ENCODE results near the gene MED13. TPM values are rescaled to one million over a fixed set of nuclear protein-coding genes. Genes with fewer than 3 reads are reported as not detected.

MED13 gene
- total and polyA plus RNA-seq, 2 experiments from 2014 or later = 4.6 to 51.6 TPM

- no peaks in the 10 kb centered on the region for H3K36me3 ChIP-seq (ENCODE audit: low read depth)
- H3K9me2 ChIP-seq (ENCODE audit: insufficient read depth) = no peaks in the 10 kb centered on the region
Observed at GRCh38 chr17:62089334-62089733, 24.3 kb upstream of the MED13 start.

GRCh38 chr17:62086737-62087136, 21.7 kb upstream of the MED13 start:
- no peak overlapping the region for H3K4me2 ChIP-seq (ENCODE audit: unreplicated experiment)
- no peaks in the 10 kb centered on the region for H3K27me3 ChIP-seq (replicated peaks; ENCODE audit: insufficient read depth)
- no peak overlapping the region for H3K4me3 ChIP-seq
- DNase-seq = no peak
- H3K79me2 ChIP-seq (ENCODE audit: insufficient read depth) = no peaks in the 10 kb centered on the region
- in situ Hi-C loops (cut with MboI) = no loop called here
- 74 to 75% methylated on average over 2 of the region's 2 CpGs for WGBS, 2 experiments (ENCODE audit: low coverage in 1 of 2, low lambda C conversion rate in 2 of 2, missing lambda C conversion rate in 2 of 2)
- H3K9me2 ChIP-seq (ENCODE audit: insufficient read depth) = no peaks in the 10 kb centered on the region
- no peak overlapping the region for H3K9ac ChIP-seq
- H3K4me1 ChIP-seq (ENCODE audit: insufficient read depth) = peaks cover 13% of the 10 kb centered on the region
- no peaks in the 10 kb centered on the region for H4K20me1 ChIP-seq (ENCODE audit: insufficient read depth)
- H3F3A ChIP-seq (ENCODE audit: insufficient read depth) = peaks cover 21% of the 10 kb centered on the region; the same call in 1 of the 2 replicates
- TF ChIP-seq EZH2phosphoT487 (IDR thresholded peaks at IDR 0.05; ENCODE audit: insufficient read depth, low read depth) (no peak), EZH2 (IDR thresholded peaks at IDR 0.05; ENCODE audit: insufficient read depth, poor library complexity, severe bottlenecking) (no peak)
- H3K36me3 ChIP-seq (ENCODE audit: low read depth) = no peaks in the 10 kb centered on the region
- no peaks in the 10 kb centered on the region for H3K9me3 ChIP-seq (ENCODE audit: low read depth)
- H3K27ac ChIP-seq = no peak overlapping the region
- H2AFZ ChIP-seq = no peak overlapping the region

More at GRCh38 chr17:62089334-62089733, 24.3 kb upstream of the MED13 start:
- Histone ChIP-seq H4K20me1 (ENCODE audit: insufficient read depth) (no peaks in the 10 kb centered on the region), H3K9ac (no peak overlapping the region), H3K4me2 (ENCODE audit: unreplicated experiment) (no peak overlapping the region), H3K4me3 (no peak overlapping the region), H3F3A (ENCODE audit: insufficient read depth) (peaks cover 36% of the 10 kb centered on the region), H2AFZ (no peak overlapping the region), H3K4me1 (ENCODE audit: insufficient read depth) (peaks cover 27% of the 10 kb centered on the region), H3K79me2 (ENCODE audit: insufficient read depth) (no peaks in the 10 kb centered on the region), H3K27me3 (replicated peaks; ENCODE audit: insufficient read depth) (no peaks in the 10 kb centered on the region), H3K27ac (no peak overlapping the region), H3K9me3 (ENCODE audit: low read depth) (no peaks in the 10 kb centered on the region)
- in situ Hi-C loops (cut with MboI) = no loop called here
- TF ChIP-seq EZH2phosphoT487 (IDR thresholded peaks at IDR 0.05; ENCODE audit: insufficient read depth, low read depth) = no peak
- TF ChIP-seq EZH2 (IDR thresholded peaks at IDR 0.05; ENCODE audit: insufficient read depth, poor library complexity, severe bottlenecking) = no peak
- WGBS, 2 experiments (ENCODE audit: low coverage in 1 of 2, low lambda C conversion rate in 2 of 2, missing lambda C conversion rate in 2 of 2) = 71 to 82% methylated on average over 3 of the region's 3 CpGs
- DNase-seq = no peak

- peak overlapping the region; percentile 50 for H3K4me2 ChIP-seq (ENCODE audit: unreplicated experiment)
- H3K79me2 ChIP-seq (ENCODE audit: insufficient read depth) = no peaks in the 10 kb centered on the region
- H3K9me3 ChIP-seq (ENCODE audit: low read depth) = no peaks in the 10 kb centered on the region
- H2AFZ ChIP-seq = peak overlapping the region; percentile 38; the same call in 1 of the 2 replicates
- no peak for TF ChIP-seq EZH2 (IDR thresholded peaks at IDR 0.05; ENCODE audit: insufficient read depth, poor library complexity, severe bottlenecking)
- TF ChIP-seq EZH2phosphoT487 (IDR thresholded peaks at IDR 0.05; ENCODE audit: insufficient read depth, low read depth) = no peak
- H4K20me1 ChIP-seq (ENCODE audit: insufficient read depth) = no peaks in the 10 kb centered on the region
- H3K27ac ChIP-seq = peak overlapping the region; percentile 45
- peaks cover 21% of the 10 kb centered on the region; the same call in 1 of the 2 replicates for H3F3A ChIP-seq (ENCODE audit: insufficient read depth)
- H3K27me3 ChIP-seq (replicated peaks; ENCODE audit: insufficient read depth) = no peaks in the 10 kb centered on the region
- no peaks in the 10 kb centered on the region for H3K9me2 ChIP-seq (ENCODE audit: insufficient read depth)
- H3K36me3 ChIP-seq (ENCODE audit: low read depth) = no peaks in the 10 kb centered on the region
- H3K9ac ChIP-seq = no peak overlapping the region
- in situ Hi-C loops (cut with MboI) = no loop called here
- no peak overlapping the region for H3K4me3 ChIP-seq
- peaks cover 13% of the 10 kb centered on the region for H3K4me1 ChIP-seq (ENCODE audit: insufficient read depth)
- peak; percentile 86 for DNase-seq
- 35 to 40% methylated on average over 7 of the region's 7 CpGs for WGBS, 2 experiments (ENCODE audit: low coverage in 1 of 2, low lambda C conversion rate in 2 of 2, missing lambda C conversion rate in 2 of 2)
Observed at GRCh38 chr17:62085511-62086408, 20.7 kb upstream of the MED13 start.

GRCh38 chr17:62084585-62084984, 19.5 kb upstream of the MED13 start:
- Histone ChIP-seq H3K36me3 (ENCODE audit: low read depth) (no peaks in the 10 kb centered on the region), H3K9me3 (ENCODE audit: low read depth) (no peaks in the 10 kb centered on the region), H3K4me1 (ENCODE audit: insufficient read depth) (peaks cover 13% of the 10 kb centered on the region), H3K9ac (no peak overlapping the region), H3F3A (ENCODE audit: insufficient read depth) (peaks cover 21% of the 10 kb centered on the region; the same call in 1 of the 2 replicates), H3K9me2 (ENCODE audit: insufficient read depth) (no peaks in the 10 kb centered on the region), H3K27me3 (replicated peaks; ENCODE audit: insufficient read depth) (no peaks in the 10 kb centered on the region), H2AFZ (no peak overlapping the region), H3K4me2 (ENCODE audit: unreplicated experiment) (no peak overlapping the region), H3K4me3 (no peak overlapping the region), H4K20me1 (ENCODE audit: insufficient read depth) (no peaks in the 10 kb centered on the region), H3K27ac (no peak overlapping the region), H3K79me2 (ENCODE audit: insufficient read depth) (no peaks in the 10 kb centered on the region)
- in situ Hi-C loops (cut with MboI) = no loop called here
- TF ChIP-seq EZH2 (IDR thresholded peaks at IDR 0.05; ENCODE audit: insufficient read depth, poor library complexity, severe bottlenecking) (no peak), EZH2phosphoT487 (IDR thresholded peaks at IDR 0.05; ENCODE audit: insufficient read depth, low read depth) (no peak)
- 70 to 73% methylated on average over 3 of the region's 3 CpGs for WGBS, 2 experiments (ENCODE audit: low coverage in 1 of 2, low lambda C conversion rate in 2 of 2, missing lambda C conversion rate in 2 of 2)
- DNase-seq = peak; percentile 27
